ENCODE results near the gene PCDH17. TPM values are rescaled to one million over a fixed set of nuclear protein-coding genes. Genes with fewer than 3 reads are reported as not detected.

Gene PCDH17
- total RNA-seq, 2 donors from 2014 or later, result 2.1 to 2.4 TPM

GRCh38 chr13:57716295-57716694 lies 84.8 kb downstream of the PCDH17 start:
- Histone ChIP-seq H3K4me3 (no peak overlapping the region), H3K27ac (no peak overlapping the region), H3K36me3 (no peaks in the 10 kb centered on the region), H3K4me1 (no peaks in the 10 kb centered on the region), H3K27me3 (no peaks in the 10 kb centered on the region), H3K9ac (ENCODE audit: low read depth in 2 of 2, low read length in 2 of 2) (no peak overlapping the region), H3K9me3 (no peaks in the 10 kb centered on the region)
- TF ChIP-seq, protein P1, sequence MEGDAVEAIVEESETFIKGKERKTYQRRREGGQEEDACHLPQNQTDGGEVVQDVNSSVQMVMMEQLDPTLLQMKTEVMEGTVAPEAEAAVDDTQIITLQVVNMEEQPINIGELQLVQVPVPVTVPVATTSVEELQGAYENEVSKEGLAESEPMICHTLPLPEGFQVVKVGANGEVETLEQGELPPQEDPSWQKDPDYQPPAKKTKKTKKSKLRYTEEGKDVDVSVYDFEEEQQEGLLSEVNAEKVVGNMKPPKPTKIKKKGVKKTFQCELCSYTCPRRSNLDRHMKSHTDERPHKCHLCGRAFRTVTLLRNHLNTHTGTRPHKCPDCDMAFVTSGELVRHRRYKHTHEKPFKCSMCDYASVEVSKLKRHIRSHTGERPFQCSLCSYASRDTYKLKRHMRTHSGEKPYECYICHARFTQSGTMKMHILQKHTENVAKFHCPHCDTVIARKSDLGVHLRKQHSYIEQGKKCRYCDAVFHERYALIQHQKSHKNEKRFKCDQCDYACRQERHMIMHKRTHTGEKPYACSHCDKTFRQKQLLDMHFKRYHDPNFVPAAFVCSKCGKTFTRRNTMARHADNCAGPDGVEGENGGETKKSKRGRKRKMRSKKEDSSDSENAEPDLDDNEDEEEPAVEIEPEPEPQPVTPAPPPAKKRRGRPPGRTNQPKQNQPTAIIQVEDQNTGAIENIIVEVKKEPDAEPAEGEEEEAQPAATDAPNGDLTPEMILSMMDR (IDR thresholded peaks at IDR 0.05), result no peak
- no peak for DNase-seq
- intact Hi-C loops (cut with DNase I), result no loop called here

- Histone ChIP-seq H3K4me1 (no peaks in the 10 kb centered on the region), H3K4me3 (no peak overlapping the region), H3K27me3 (no peaks in the 10 kb centered on the region), H3K9ac (ENCODE audit: low read depth in 2 of 2, low read length in 2 of 2) (no peak overlapping the region), H3K36me3 (no peaks in the 10 kb centered on the region), H3K27ac (no peak overlapping the region), H3K9me3 (no peaks in the 10 kb centered on the region)
- TF ChIP-seq, protein P1 (IDR thresholded peaks at IDR 0.05), result no peak
- intact Hi-C loops (cut with DNase I), result no loop called here
- no peak for DNase-seq
These were observed 93.1 kb downstream of the PCDH17 start for GRCh38 chr13:57724486-57725272.

DNA sequence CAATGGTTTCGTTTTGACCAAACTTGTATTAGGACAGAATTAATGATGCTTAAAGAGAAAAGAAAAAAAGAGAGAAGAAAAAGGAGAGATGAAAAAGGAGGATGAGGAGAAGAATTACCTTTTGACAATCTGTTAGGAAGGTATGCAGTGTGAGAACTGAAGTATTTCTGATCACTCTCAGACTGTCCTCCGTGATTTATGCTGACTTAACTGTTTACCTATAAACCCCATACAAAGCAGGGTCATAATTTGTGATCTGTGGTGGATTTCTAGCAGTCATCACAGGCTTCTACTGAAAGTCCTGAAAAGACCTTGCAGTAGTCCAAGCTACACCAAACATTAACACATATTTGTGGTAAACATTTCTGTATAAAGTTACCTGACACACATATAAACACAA lies 93.9 kb downstream of the PCDH17 start:
- intact Hi-C loops (cut with DNase I), result no loop called here
- TF ChIP-seq, protein P1 (IDR thresholded peaks at IDR 0.05), result no peak
- no peak for DNase-seq

DNA sequence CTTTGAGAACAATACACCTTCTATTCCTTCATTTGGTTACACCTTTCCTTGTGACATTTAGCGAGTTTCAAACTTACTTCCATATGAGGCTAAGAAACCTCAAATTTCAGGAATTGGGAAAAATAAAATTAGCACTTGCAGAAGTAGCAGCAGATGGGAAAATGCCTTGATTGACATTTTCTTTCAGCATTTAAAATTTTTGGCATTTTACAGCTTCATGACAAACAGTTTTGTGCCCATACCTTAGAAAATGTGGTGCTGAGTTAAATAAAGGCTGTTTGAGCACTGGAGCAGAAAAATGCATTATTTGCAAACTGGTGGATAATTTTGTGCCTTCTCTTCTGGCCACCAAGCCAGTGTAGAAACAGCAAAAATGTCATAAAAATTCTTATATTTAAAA lies 95.4 kb downstream of the PCDH17 start:
- intact Hi-C loops (cut with DNase I), result no loop called here

More for the DNA sequence above, 93.9 kb downstream of the PCDH17 start:
- Histone ChIP-seq H3K36me3 (no peaks in the 10 kb centered on the region), H3K9ac (ENCODE audit: low read depth in 2 of 2, low read length in 2 of 2) (no peak overlapping the region), H3K4me1 (no peaks in the 10 kb centered on the region), H3K9me3 (no peaks in the 10 kb centered on the region), H3K4me3 (no peak overlapping the region), H3K27me3 (no peaks in the 10 kb centered on the region), H3K27ac (no peak overlapping the region)

GRCh38 chr13:57734306-57734705 lies 102.8 kb downstream of the PCDH17 start:
- intact Hi-C loops (cut with DNase I), result no loop called here
- H3K36me3 ChIP-seq, result no peaks in the 10 kb centered on the region

More for the DNA sequence above, 95.4 kb downstream of the PCDH17 start:
- DNase-seq, result no peak
- Histone ChIP-seq H3K27ac (no peak overlapping the region), H3K27me3 (no peaks in the 10 kb centered on the region), H3K36me3 (no peaks in the 10 kb centered on the region), H3K4me1 (no peaks in the 10 kb centered on the region), H3K9me3 (no peaks in the 10 kb centered on the region), H3K4me3 (no peak overlapping the region), H3K9ac (ENCODE audit: low read depth in 2 of 2, low read length in 2 of 2) (no peak overlapping the region)
- TF ChIP-seq, protein P1 (IDR thresholded peaks at IDR 0.05), result no peak

More at GRCh38 chr13:57734306-57734705, 102.8 kb downstream of the PCDH17 start:
- no peak overlapping the region for H3K27ac ChIP-seq
- no peaks in the 10 kb centered on the region for H3K27me3 ChIP-seq
- no peak overlapping the region for H3K4me3 ChIP-seq
- H3K9ac ChIP-seq (ENCODE audit: low read depth in 2 of 2, low read length in 2 of 2), result no peak overlapping the region
- no peaks in the 10 kb centered on the region for H3K4me1 ChIP-seq
- no peaks in the 10 kb centered on the region for H3K9me3 ChIP-seq
- DNase-seq, result no peak
- TF ChIP-seq, protein P1 (IDR thresholded peaks at IDR 0.05), result no peak
